ENCODE results near the gene MAT1A. TPM values are rescaled to one million over a fixed set of nuclear protein-coding genes. Genes with fewer than 3 reads are reported as not detected.
"Not testable (repeated sequence)": the region's sequence is repeated elsewhere in the genome, so short reads cannot be mapped to it uniquely, and the experiment has no call there.

The MAT1A gene
- total RNA-seq, 1 donor from 2014 or later, result 0.38 TPM

GRCh38 chr10:80223031-80223419 is 66.4 kb downstream of the MAT1A start:
- DNase-seq (ENCODE audit: low read depth), result not testable (repeated sequence)

More at GRCh38 chr10:80223031-80223419, 66.4 kb downstream of the MAT1A start:
- not testable (repeated sequence) for H3K27me3 ChIP-seq (ENCODE audit: control insufficient read depth, insufficient read depth, low read length); H3K36me3 ChIP-seq (ENCODE audit: control insufficient read depth, insufficient read depth, low read length); H3K4me3 ChIP-seq (ENCODE audit: low read depth, low read length)

Other genes with a start within 250 kb of the MAT1A start
- 23.9 and 24.6 TPM in 2 replicates for gene TMEM254, start 211.0 kb downstream of the MAT1A start, total RNA-seq
- gene PLAC9, start 156.9 kb downstream of the MAT1A start, total RNA-seq, result not detected in 2 replicates
- gene ANXA11, start 84.1 kb downstream of the MAT1A start, total RNA-seq, result 182 and 199 TPM in 2 replicates
- gene DYDC1, start 67.1 kb upstream of the MAT1A start, total RNA-seq, result not detected in 2 replicates
- 0.14 and 3.0 TPM in 2 replicates for gene DYDC2, start 67.1 kb upstream of the MAT1A start, total RNA-seq
- 64.4 and 72.4 TPM in 2 replicates for gene PRXL2A, start 118.9 kb upstream of the MAT1A start, total RNA-seq
- gene TSPAN14, start 164.7 kb upstream of the MAT1A start, total RNA-seq, result 111 and 116 TPM in 2 replicates
- not detected in 2 replicates for gene SH2D4B, start 248.2 kb upstream of the MAT1A start, total RNA-seq